Measurements from ENCODE around the gene IL1R2. TPM values are rescaled to one million over a fixed set of nuclear protein-coding genes. Genes with fewer than 3 reads are reported as not detected.

IL1R2 gene
- total RNA-seq: 3.9 TPM in 1 of 2 replicates, not detected in the other

GRCh38 chr2:101991721-101992145, at the start of gene IL1R2:
TSS of gene IL1R2 (plus strand) at chr2:101991960. CDS start at chr2:102008576, 16,616 bp downstream.

Other genes starting within 250 kb of the IL1R2 start
- 195 and 206 TPM in 2 replicates for gene IL1R1, start 150.8 kb downstream of the IL1R2 start, total RNA-seq
- gene IL1RL2, start 195.1 kb downstream of the IL1R2 start, total RNA-seq: 0.58 and 1.7 TPM in 2 replicates